ENCODE data around the gene ANXA8. TPM values are rescaled to one million over a fixed set of nuclear protein-coding genes. Genes with fewer than 3 reads are reported as not detected.
"Not testable (repeated sequence)": the region's sequence is repeated elsewhere in the genome, so short reads cannot be mapped to it uniquely, and the experiment has no call there.

Gene ANXA8
- not detected for total RNA-seq
- 1 to 10 TPM in 1 of 8 donors, under 1 TPM in 4, not detected in 3; 0.10 to 3.1 (median 0.43) TPM for polyA plus RNA-seq (ENCODE audit: insufficient read depth in 1 of 8, insufficient read length in 8 of 8, low replicate concordance in 1 of 8)
- long read RNA-seq, donor 1 = 0 reads
- long read RNA-seq, donor 2 = 0 reads
- long read RNA-seq, donor 3 = 0 reads
- long read RNA-seq, donor 4 = 0 reads
- long read RNA-seq, donor 5 = 0 reads
- long read RNA-seq, donor 6 = 0 reads
- long read RNA-seq, donor 7 = 0 reads
- long read RNA-seq, donor 8 = 0 reads
- long read RNA-seq, donor 9 = 0 reads
- long read RNA-seq, donor 10 = 0 reads
- long read RNA-seq, donor 11 = 0 reads

GRCh38 chr10:47483923-47484322 lies at the start of gene ANXA8:
Gene ANXA8 (minus strand): TSS chr10:47484115. CDS start chr10:47483933, 182 bp downstream.
- H3K27me3 ChIP-seq (ENCODE audit: control insufficient read depth, insufficient read depth, low read length); DNase-seq; H3K4me3 ChIP-seq (ENCODE audit: low read length); H3K27ac ChIP-seq (ENCODE audit: low read length); H3K36me3 ChIP-seq (ENCODE audit: control insufficient read depth, insufficient read depth, low read length); H3K4me1 ChIP-seq (ENCODE audit: control insufficient read depth, insufficient read depth, low read length); H3K9me3 ChIP-seq (replicated peaks; ENCODE audit: control insufficient read depth, low read depth, low read length): not testable (repeated sequence)
- no CpG with 5 or more reads among the region's 11 CpGs for WGBS (ENCODE audit: insufficient coverage)

- not testable (repeated sequence) for H3K36me3 ChIP-seq (ENCODE audit: control insufficient read depth, insufficient read depth, low read length); H3K4me1 ChIP-seq (ENCODE audit: control insufficient read depth, insufficient read depth, low read length); H3K9me3 ChIP-seq (replicated peaks; ENCODE audit: control insufficient read depth, low read depth, low read length); H3K27me3 ChIP-seq (ENCODE audit: control insufficient read depth, insufficient read depth, low read length); H3K4me3 ChIP-seq (ENCODE audit: low read length); DNase-seq; H3K27ac ChIP-seq (ENCODE audit: low read length)
- no CpG with 5 or more reads among the region's 20 CpGs for WGBS (ENCODE audit: insufficient coverage)
Measured at GRCh38 chr10:47523475-47523874, 39.6 kb upstream of the ANXA8 start, which contains the start of gene AGAP9. Gene AGAP9 (minus strand): TSS chr10:47523638. CDS start chr10:47523526, 112 bp downstream.

GRCh38 chr10:47502313-47502712 lies 18.4 kb upstream of the ANXA8 start:
- WGBS (ENCODE audit: insufficient coverage) = no CpG with 5 or more reads among the region's 9 CpGs
- not testable (repeated sequence) for H3K36me3 ChIP-seq (ENCODE audit: control insufficient read depth, insufficient read depth, low read length); H3K27me3 ChIP-seq (ENCODE audit: control insufficient read depth, insufficient read depth, low read length); H3K4me3 ChIP-seq (ENCODE audit: low read length); H3K9me3 ChIP-seq (replicated peaks; ENCODE audit: control insufficient read depth, low read depth, low read length); H3K4me1 ChIP-seq (ENCODE audit: control insufficient read depth, insufficient read depth, low read length)
- peak overlapping the region; percentile 13 for H3K27ac ChIP-seq (ENCODE audit: low read length)
- DNase-seq = peak; percentile 83

- H3K27me3 ChIP-seq (ENCODE audit: control insufficient read depth, insufficient read depth, low read length); H3K9me3 ChIP-seq (replicated peaks; ENCODE audit: control insufficient read depth, low read depth, low read length); DNase-seq; H3K36me3 ChIP-seq (ENCODE audit: control insufficient read depth, insufficient read depth, low read length); H3K4me3 ChIP-seq (ENCODE audit: low read length); H3K27ac ChIP-seq (ENCODE audit: low read length); H3K4me1 ChIP-seq (ENCODE audit: control insufficient read depth, insufficient read depth, low read length): not testable (repeated sequence)
- no CpG with 5 or more reads among the region's 6 CpGs for WGBS (ENCODE audit: insufficient coverage)
Measured at GRCh38 chr10:47494226-47494625, 10.3 kb upstream of the ANXA8 start.

- not testable (repeated sequence) for H3K27me3 ChIP-seq (ENCODE audit: control insufficient read depth, insufficient read depth, low read length); H3K9me3 ChIP-seq (replicated peaks; ENCODE audit: control insufficient read depth, low read depth, low read length); H3K27ac ChIP-seq (ENCODE audit: low read length); DNase-seq; H3K36me3 ChIP-seq (ENCODE audit: control insufficient read depth, insufficient read depth, low read length); H3K4me1 ChIP-seq (ENCODE audit: control insufficient read depth, insufficient read depth, low read length); H3K4me3 ChIP-seq (ENCODE audit: low read length)
- no CpG with 5 or more reads among the region's 9 CpGs for WGBS (ENCODE audit: insufficient coverage)
Measured at GRCh38 chr10:47491600-47491999, 7.7 kb upstream of the ANXA8 start, which contains the start of gene FAM25G. Gene FAM25G (minus strand): TSS chr10:47491700. CDS start chr10:47491674, 26 bp downstream.

GRCh38 chr10:47489630-47490029 lies 5.7 kb upstream of the ANXA8 start:
- not testable (repeated sequence) for H3K36me3 ChIP-seq (ENCODE audit: control insufficient read depth, insufficient read depth, low read length); H3K4me1 ChIP-seq (ENCODE audit: control insufficient read depth, insufficient read depth, low read length); H3K27me3 ChIP-seq (ENCODE audit: control insufficient read depth, insufficient read depth, low read length); DNase-seq; H3K4me3 ChIP-seq (ENCODE audit: low read length); H3K9me3 ChIP-seq (replicated peaks; ENCODE audit: control insufficient read depth, low read depth, low read length); H3K27ac ChIP-seq (ENCODE audit: low read length)
- WGBS (ENCODE audit: insufficient coverage) = no CpG with 5 or more reads among the region's 7 CpGs

GRCh38 chr10:47485943-47486342 lies 2.0 kb upstream of the ANXA8 start:
- DNase-seq; H3K36me3 ChIP-seq (ENCODE audit: control insufficient read depth, insufficient read depth, low read length); H3K4me3 ChIP-seq (ENCODE audit: low read length); H3K9me3 ChIP-seq (replicated peaks; ENCODE audit: control insufficient read depth, low read depth, low read length); H3K27me3 ChIP-seq (ENCODE audit: control insufficient read depth, insufficient read depth, low read length); H3K27ac ChIP-seq (ENCODE audit: low read length); H3K4me1 ChIP-seq (ENCODE audit: control insufficient read depth, insufficient read depth, low read length): not testable (repeated sequence)
- no CpG with 5 or more reads among the region's 4 CpGs for WGBS (ENCODE audit: insufficient coverage)

GRCh38 chr10:47484786-47485185 lies 871 bp upstream of the ANXA8 start:
- H3K36me3 ChIP-seq (ENCODE audit: control insufficient read depth, insufficient read depth, low read length); H3K27me3 ChIP-seq (ENCODE audit: control insufficient read depth, insufficient read depth, low read length); H3K9me3 ChIP-seq (replicated peaks; ENCODE audit: control insufficient read depth, low read depth, low read length); H3K4me3 ChIP-seq (ENCODE audit: low read length); DNase-seq; H3K4me1 ChIP-seq (ENCODE audit: control insufficient read depth, insufficient read depth, low read length); H3K27ac ChIP-seq (ENCODE audit: low read length): not testable (repeated sequence)
- 100% methylated on average over 6 of the region's 11 CpGs for WGBS (ENCODE audit: insufficient coverage)

GRCh38 chr10:47482367-47482766 lies 1.5 kb downstream of the ANXA8 start:
- not testable (repeated sequence) for H3K27ac ChIP-seq (ENCODE audit: low read length); H3K4me3 ChIP-seq (ENCODE audit: low read length); DNase-seq; H3K4me1 ChIP-seq (ENCODE audit: control insufficient read depth, insufficient read depth, low read length); H3K27me3 ChIP-seq (ENCODE audit: control insufficient read depth, insufficient read depth, low read length); H3K36me3 ChIP-seq (ENCODE audit: control insufficient read depth, insufficient read depth, low read length); H3K9me3 ChIP-seq (replicated peaks; ENCODE audit: control insufficient read depth, low read depth, low read length)
- WGBS (ENCODE audit: insufficient coverage) = no CpG with 5 or more reads among the region's 1 CpG

- not testable (repeated sequence) for H3K9me3 ChIP-seq (replicated peaks; ENCODE audit: control insufficient read depth, low read depth, low read length); DNase-seq; H3K36me3 ChIP-seq (ENCODE audit: control insufficient read depth, insufficient read depth, low read length); H3K27ac ChIP-seq (ENCODE audit: low read length); H3K27me3 ChIP-seq (ENCODE audit: control insufficient read depth, insufficient read depth, low read length); H3K4me1 ChIP-seq (ENCODE audit: control insufficient read depth, insufficient read depth, low read length); H3K4me3 ChIP-seq (ENCODE audit: low read length)
- 92% methylated on average over 2 of the region's 6 CpGs for WGBS (ENCODE audit: insufficient coverage)
Measured at GRCh38 chr10:47481768-47482181, 2.1 kb downstream of the ANXA8 start.

All from muscle of leg (tissue), 16 donors.